ENCODE data around the gene SULT1C4.

SULT1C4 gene

GRCh38 chr2:108376774-108377173, 980 bp upstream of the SULT1C4 start:
- no peak for DNase-seq

- no peak for DNase-seq
Measured at GRCh38 chr2:108377401-108377800, 353 bp upstream of the SULT1C4 start.

GRCh38 chr2:108378851-108379250, 1.1 kb downstream of the SULT1C4 start:
- DNase-seq = no peak

GRCh38 chr2:108382196-108382595, 4.4 kb downstream of the SULT1C4 start:
- DNase-seq = no peak

GRCh38 chr2:108383146-108383830, 5.5 kb downstream of the SULT1C4 start:
- DNase-seq = no peak

GRCh38 chr2:108384662-108385393, 7.1 kb downstream of the SULT1C4 start:
- no peak for DNase-seq

GRCh38 chr2:108385411-108386071, 7.8 kb downstream of the SULT1C4 start:
- DNase-seq = no peak

- no peak for DNase-seq
Measured at GRCh38 chr2:108388045-108388444, 10.3 kb downstream of the SULT1C4 start.

GRCh38 chr2:108390340-108390739, 12.6 kb downstream of the SULT1C4 start:
- no peak for DNase-seq

GRCh38 chr2:108392029-108392428, 14.3 kb downstream of the SULT1C4 start:
- DNase-seq = no peak

GRCh38 chr2:108393197-108393596, 15.4 kb downstream of the SULT1C4 start:
- no peak for DNase-seq

GRCh38 chr2:108395155-108395554, 17.4 kb downstream of the SULT1C4 start:
- no peak for DNase-seq

GRCh38 chr2:108396845-108397244, 19.1 kb downstream of the SULT1C4 start:
- DNase-seq = no peak

GRCh38 chr2:108399479-108399878, 21.7 kb downstream of the SULT1C4 start:
- DNase-seq = no peak

GRCh38 chr2:108401800-108402199, 24.0 kb downstream of the SULT1C4 start:
- no peak for DNase-seq

- no peak for DNase-seq
Measured at GRCh38 chr2:108403494-108403893, 25.7 kb downstream of the SULT1C4 start.

GRCh38 chr2:108404784-108405397, 27.1 kb downstream of the SULT1C4 start:
- DNase-seq = no peak

- DNase-seq = no peak
Measured at GRCh38 chr2:108407864-108408729, 30.3 kb downstream of the SULT1C4 start.

- no peak for DNase-seq
Measured at GRCh38 chr2:108409768-108410167, 32.0 kb downstream of the SULT1C4 start.

- no peak for DNase-seq
Measured at GRCh38 chr2:108412995-108413710, 35.4 kb downstream of the SULT1C4 start.

GRCh38 chr2:108413711-108414095, 35.9 kb downstream of the SULT1C4 start:
- DNase-seq = no peak
